GM13977 (cell line): ENCODE results near the gene FSTL1.

Experiments used
- DNase-seq: peaks from one replicate; pipeline ENCODE4 v3.0.0; 2012; ENCODE audit warnings: low spot score
- CTCF ChIP-seq: IDR thresholded peaks from 2 replicates; pipeline ENCODE4 v1.5.1; 2012; ENCODE audit warnings: mild to moderate bottlenecking, control low read depth; ENCODE audit not compliant: insufficient read depth; ENCODE audit errors: extremely low read depth, missing control alignments
- in situ Hi-C: fragments of 300-500 bp; cut with MboI; formaldehyde crosslinking; loops from one replicate; pipeline ENCODE4 v1.12.0; 2022; ENCODE audit warnings: low sequenced_read_pairs, low pct_unique_long_range_greater_than_20kb, mixed read lengths, inconsistent platforms; ENCODE audit not compliant: unreplicated experiment

Gene FSTL1

GRCh38 chr3:120348991-120349854 is 101.6 kb downstream of the FSTL1 start, which contains the start of gene LRRC58:
LRRC58 (minus strand) TSS chr3:120349354; CDS start chr3:120349243, 111 bp downstream.
- in situ Hi-C loops, result no loop called here
- peak; percentile 93 for DNase-seq
- TF ChIP-seq CTCF, result peak; percentile 37

DNA sequence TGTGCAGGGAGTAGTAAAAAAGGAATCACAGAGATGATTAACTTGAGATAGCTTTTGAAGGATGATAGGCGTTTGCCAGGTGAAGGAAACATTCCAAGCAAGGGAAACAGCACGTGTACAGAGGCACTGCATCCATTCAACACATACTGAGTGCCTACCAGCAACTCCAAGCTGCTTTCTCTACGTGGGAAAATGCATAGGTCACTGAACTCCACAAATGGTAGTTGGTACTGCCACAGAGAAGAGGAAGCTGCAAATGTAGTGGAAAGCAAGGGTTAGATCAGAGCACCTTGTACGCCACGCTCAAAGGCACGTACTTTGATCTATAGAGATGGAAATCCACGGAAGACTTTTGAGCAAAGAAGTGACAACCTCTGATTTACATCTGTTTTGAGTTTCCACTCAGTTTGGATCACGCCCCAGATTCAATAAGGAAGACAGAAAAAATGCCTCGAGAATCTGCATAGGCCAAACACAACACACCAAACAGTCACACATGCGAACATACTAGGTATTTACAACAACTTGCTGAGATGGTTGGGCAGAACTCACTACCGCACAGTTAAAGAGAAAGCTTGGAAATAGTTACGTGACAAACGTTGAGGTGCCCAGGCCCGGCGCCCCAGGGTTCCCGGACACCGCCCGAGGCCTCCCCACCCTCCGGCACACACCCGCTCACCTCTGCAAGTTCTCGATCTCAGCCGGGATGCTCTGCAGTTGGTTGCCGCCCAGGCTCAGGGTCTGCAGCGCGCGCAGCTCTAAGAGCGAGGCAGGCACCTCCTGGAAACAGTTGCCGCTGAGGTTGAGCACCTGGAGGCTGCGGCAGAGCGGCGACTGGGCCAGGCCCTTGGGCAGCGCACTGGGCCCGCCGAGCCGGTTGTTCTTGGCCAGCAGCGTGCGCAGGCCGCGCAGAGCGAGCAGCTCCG is 102.5 kb downstream of the FSTL1 start:
- no peak for TF ChIP-seq CTCF
- in situ Hi-C loops, result no loop called here
- DNase-seq, result peak; percentile 66

DNA sequence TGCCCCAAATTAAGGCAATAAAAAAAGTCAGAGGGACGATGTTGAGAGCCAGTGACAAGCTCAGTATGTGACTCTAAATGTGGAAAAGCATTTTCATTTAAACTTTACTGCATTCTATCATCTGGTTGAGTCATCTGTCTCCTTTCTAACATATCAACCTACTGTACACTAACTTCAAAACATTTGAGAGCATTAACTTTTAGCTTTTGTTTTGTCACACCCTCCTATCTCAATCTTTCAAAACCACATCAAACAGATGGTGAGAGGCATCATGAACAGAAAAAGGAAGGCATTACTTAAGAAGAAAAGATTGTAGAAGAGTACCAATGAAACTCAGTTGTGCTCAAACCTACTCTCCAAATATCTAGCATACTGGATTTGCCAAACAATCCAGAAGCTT is 106.4 kb downstream of the FSTL1 start:
- TF ChIP-seq CTCF, result no peak
- peak; percentile 57 for DNase-seq
- in situ Hi-C loops, result no loop called here
